H1 (cell line): ENCODE measurements around the gene OBSL1. TPM values are rescaled to one million over a fixed set of nuclear protein-coding genes. Genes with fewer than 3 reads are reported as not detected.

Experiments used
- CHD2 ChIP-seq: IDR thresholded peaks from 2 replicates; pipeline ENCODE4 v1.6.1; 2012; ENCODE audit warnings: low read length, improper control_type of control experiment
- CREB1 ChIP-seq: IDR thresholded peaks from 2 replicates; pipeline ENCODE4 v1.6.1; 2012; ENCODE audit warnings: inconsistent platforms
- CTBP2 ChIP-seq: IDR thresholded peaks from 2 replicates; pipeline ENCODE4 v1.7.0; 2011; ENCODE audit warnings: borderline replicate concordance, mild to moderate bottlenecking, moderate library complexity, mixed read lengths, low read length; ENCODE audit not compliant: insufficient read depth, insufficient read length
- EZH2 ChIP-seq: fragments of 200-600 bp; sonication (generic); IDR thresholded peaks from 2 replicates; pipeline ENCODE4 v1.7.1; 2012; ENCODE audit warnings: low read depth, mild to moderate bottlenecking, moderate library complexity, low read length, inconsistent platforms; ENCODE audit not compliant: severe bottlenecking
- HDAC2 ChIP-seq, 2 experiments: fragments of 300-600 bp in 1 of 2; sonication (generic) in 1 of 2; IDR thresholded peaks; 2 replicates each; pipeline ENCODE4 v1.6.1; 2011 to 2012; ENCODE audit warnings: low read depth in 2 of 2, low read length in 2 of 2, mild to moderate bottlenecking in 2 of 2, moderate library complexity in 2 of 2, borderline replicate concordance in 1 of 2, inconsistent platforms in 1 of 2
- JUND ChIP-seq: IDR thresholded peaks from 2 replicates; pipeline ENCODE4 v1.6.1; 2011; ENCODE audit warnings: mild to moderate bottlenecking, improper control_type of control experiment, low read length
- KDM4A ChIP-seq: IDR thresholded peaks from one replicate; pipeline ENCODE4 v1.7.1; 2012; ENCODE audit warnings: low read depth, mild to moderate bottlenecking, moderate library complexity, low read length, inconsistent platforms; ENCODE audit not compliant: severe bottlenecking
- PHF8 ChIP-seq: fragments of 200-600 bp; sonication (generic); conservative IDR thresholded peaks from 2 replicates; pipeline ENCODE4 v1.7.1; 2012; ENCODE audit warnings: low read depth, mild to moderate bottlenecking, inconsistent platforms, low read length, moderate library complexity
- POU5F1 ChIP-seq: IDR thresholded peaks from 2 replicates; pipeline ENCODE4 v1.6.1; 2011; ENCODE audit warnings: low read depth, mild to moderate bottlenecking, low read length, moderate library complexity
- TEAD4 ChIP-seq: IDR thresholded peaks from 2 replicates; pipeline ENCODE4 v1.6.1; 2012; ENCODE audit warnings: low read depth, low read length, inconsistent platforms, mixed read lengths
- polyA plus RNA-seq, 7 experiments: library from polyadenylated mRNA; depleted of rRNA in 3 of 7; stranded (reverse) in 5 of 7; unstranded in 2 of 7; fragments of >200 nt in 5 of 7; fragments of 200-250 nt in 2 of 7; gene quantifications; 1 replicate in 5 of 7; 2 replicates in 1 of 7; 4 replicates in 1 of 7; pipeline versions ENCODE4 v1.2.1 to v1.2.3, GENCODE V29; 2011 to 2013; ENCODE audit warnings: missing spikeins in 2 of 7, mixed read lengths in 2 of 7
- total RNA-seq: library from RNA; stranded (reverse); fragmentation: NEBNext Ultra II Directional; extraction: Animal tissue kit (Norgen Biotek cat#: 25700); gene quantifications from 2 replicates; pipeline ENCODE4 v1.2.1, GENCODE V29; 2021

Gene OBSL1
- total and polyA plus RNA-seq, 2 of the 8 experiments (the other 6 are each of a cell fraction or from before 2014, with no cell fraction given) = 116 to 127 TPM

DNA sequence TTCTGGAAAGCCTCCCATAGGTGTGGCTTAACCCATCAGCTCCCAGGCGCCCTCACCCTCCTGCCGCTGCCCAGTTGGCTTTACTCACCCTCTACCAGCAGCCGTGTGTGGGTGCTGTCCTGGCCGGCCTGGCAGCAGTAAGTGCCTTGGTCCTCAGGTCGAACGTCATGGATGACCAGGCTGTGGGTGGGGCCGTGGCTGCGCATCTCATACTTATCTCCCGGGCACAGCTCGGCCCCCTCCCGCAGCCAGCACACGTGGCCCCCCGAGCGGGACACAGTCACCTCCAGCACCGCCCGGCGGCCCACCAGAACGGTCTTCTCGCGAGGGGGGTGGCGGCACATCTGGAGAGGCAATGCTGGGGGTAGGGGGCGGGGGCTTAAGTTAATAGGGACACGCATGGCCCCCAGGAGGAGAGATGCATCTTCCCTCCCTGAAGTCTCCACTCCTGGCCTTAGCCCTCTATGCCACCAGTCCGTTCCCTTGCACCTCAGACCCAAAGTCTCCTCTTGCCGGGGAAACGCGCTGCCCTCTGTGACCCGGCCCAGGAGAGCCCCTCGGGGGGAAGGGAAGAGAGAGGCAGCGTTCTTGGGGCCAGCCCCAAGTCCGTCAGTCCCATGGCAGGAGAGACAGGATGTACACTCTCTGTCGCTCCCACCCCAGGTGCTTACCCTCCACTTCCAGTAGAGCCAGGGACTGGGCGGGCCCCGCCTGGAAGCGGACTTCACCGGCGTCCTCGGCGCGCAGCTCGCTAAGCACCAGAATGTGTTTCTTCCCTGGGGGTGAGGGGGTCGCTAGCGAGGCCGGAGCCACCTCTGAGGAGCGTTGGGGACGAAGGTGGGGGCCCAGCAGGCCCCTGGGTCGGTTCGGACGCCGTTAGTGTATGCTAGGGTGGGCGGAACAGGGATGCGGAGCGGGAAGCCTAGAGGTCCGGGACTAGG, 19.6 kb downstream of the OBSL1 start (continued):
- TF ChIP-seq JUND = no peak
- no peak for TF ChIP-seq POU5F1
- peak; percentile 17; the same call in 1 of the 2 replicates for TF ChIP-seq PHF8
- TF ChIP-seq CTBP2 = no peak
- no peak for TF ChIP-seq CHD2
- TF ChIP-seq HDAC2 (IDR thresholded peaks at IDR 0.05; ENCODE audit: borderline replicate concordance in 1 of 2, low read depth in 2 of 2, low read length in 2 of 2) = 0 out of 4 replicates have a peak, but pooled peaks of 1 of the 2 experiments have one; percentile 17
- TF ChIP-seq EZH2 = no peak
- TF ChIP-seq CREB1 = peak; percentile 75
- TF ChIP-seq KDM4A = peak; percentile 83
- 0 out of 2 replicates have a peak, but pooled peaks have one; percentile 13 for TF ChIP-seq TEAD4
